HG03432 (cell line): ENCODE measurements around the gene SAMD11.

Experiments
- ATAC-seq: cut with Tn5 transposase; IDR thresholded peaks from one replicate; pipeline ENCODE4 v1.9.1; 2021; ENCODE audit warnings: mild to moderate bottlenecking, moderate library complexity; ENCODE audit not compliant: unreplicated experiment

Gene SAMD11

GRCh38 chr1:992362-992761 lies 68.6 kb downstream of the SAMD11 start:
- ATAC-seq = no peak

GRCh38 chr1:993379-993995 lies 69.8 kb downstream of the SAMD11 start:
- no peak for ATAC-seq
